Thyroid gland (tissue), 4 donors: ENCODE results near the gene EYA3.

Source experiments
- CTCF ChIP-seq, 6 experiments: fragments of 200-600 bp in 3 of 6; fragments of 450-650 bp in 3 of 6; sonication (generic) in 3 of 6; IDR thresholded peaks; one replicate each; pipeline ENCODE4 v1.5.1; 2016 to 2019; ENCODE audit warnings: antibody characterized with exemption in 6 of 6, mild to moderate bottlenecking in 2 of 6, inconsistent platforms in 1 of 6, moderate library complexity in 1 of 6
- POLR2A ChIP-seq, 2 donors: fragments of 450-650 bp; IDR thresholded peaks; one replicate each; pipeline ENCODE4 v1.6.1; 2017; ENCODE audit warnings: antibody characterized with exemption in 2 of 2, mild to moderate bottlenecking in 2 of 2, moderate library complexity in 1 of 2

GRCh38 chr1:28058971-28059878 is 29.2 kb downstream of the EYA3 start:
- TF ChIP-seq CTCF (IDR thresholded peaks at IDR 0.05), result no peak
- no peak for TF ChIP-seq POLR2A (IDR thresholded peaks at IDR 0.05)
